IgD-negative memory B cell (primary cell): ENCODE measurements around the gene ELOA. TPM values are rescaled to one million over a fixed set of nuclear protein-coding genes. Genes with fewer than 3 reads are reported as not detected.
A peak's percentile ranks its signal among the peaks of the same experiment; 100 is the strongest.

Source experiments
- H3K27ac Mint-ChIP-seq, 3 donors: one replicate each; pipeline ENCODE4 v1.8.0; 2020 to 2022; ENCODE audit warnings: mild to moderate bottlenecking in 3 of 3, mixed read lengths in 3 of 3, moderate library complexity in 1 of 3
- H3K27me3 Mint-ChIP-seq: one replicate; pipeline ENCODE4 v1.8.0; 2021; ENCODE audit warnings: mixed read lengths
- H3K36me3 Mint-ChIP-seq: one replicate; pipeline ENCODE4 v1.8.0; 2020; ENCODE audit warnings: mild to moderate bottlenecking, mixed read lengths
- H3K4me1 Mint-ChIP-seq, 3 donors: one replicate each; pipeline ENCODE4 v1.8.0; 2020 to 2022; ENCODE audit warnings: mixed read lengths in 3 of 3, mild to moderate bottlenecking in 1 of 3
- H3K4me3 Mint-ChIP-seq, 4 donors: one replicate each; pipeline ENCODE4 v1.8.0; 2020 to 2022; ENCODE audit warnings: mild to moderate bottlenecking in 4 of 4, mixed read lengths in 4 of 4, moderate library complexity in 3 of 4
- H3K9me3 Mint-ChIP-seq, 3 donors: one replicate each; pipeline ENCODE4 v1.8.0; 2020 to 2021; ENCODE audit warnings: mixed read lengths in 3 of 3, mild to moderate bottlenecking in 1 of 3
- polyA plus RNA-seq: library from polyadenylated mRNA; unstranded; fragments of 300-500 nt; fragmentation: Illumina TruSeq; gene quantifications from one replicate; pipeline ENCODE4 v1.2.3, GENCODE V29; 2021

The ELOA gene, protein sequence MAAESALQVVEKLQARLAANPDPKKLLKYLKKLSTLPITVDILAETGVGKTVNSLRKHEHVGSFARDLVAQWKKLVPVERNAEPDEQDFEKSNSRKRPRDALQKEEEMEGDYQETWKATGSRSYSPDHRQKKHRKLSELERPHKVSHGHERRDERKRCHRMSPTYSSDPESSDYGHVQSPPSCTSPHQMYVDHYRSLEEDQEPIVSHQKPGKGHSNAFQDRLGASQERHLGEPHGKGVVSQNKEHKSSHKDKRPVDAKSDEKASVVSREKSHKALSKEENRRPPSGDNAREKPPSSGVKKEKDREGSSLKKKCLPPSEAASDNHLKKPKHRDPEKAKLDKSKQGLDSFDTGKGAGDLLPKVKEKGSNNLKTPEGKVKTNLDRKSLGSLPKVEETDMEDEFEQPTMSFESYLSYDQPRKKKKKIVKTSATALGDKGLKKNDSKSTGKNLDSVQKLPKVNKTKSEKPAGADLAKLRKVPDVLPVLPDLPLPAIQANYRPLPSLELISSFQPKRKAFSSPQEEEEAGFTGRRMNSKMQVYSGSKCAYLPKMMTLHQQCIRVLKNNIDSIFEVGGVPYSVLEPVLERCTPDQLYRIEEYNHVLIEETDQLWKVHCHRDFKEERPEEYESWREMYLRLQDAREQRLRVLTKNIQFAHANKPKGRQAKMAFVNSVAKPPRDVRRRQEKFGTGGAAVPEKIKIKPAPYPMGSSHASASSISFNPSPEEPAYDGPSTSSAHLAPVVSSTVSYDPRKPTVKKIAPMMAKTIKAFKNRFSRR
- polyA plus RNA-seq = 100 TPM

DNA sequence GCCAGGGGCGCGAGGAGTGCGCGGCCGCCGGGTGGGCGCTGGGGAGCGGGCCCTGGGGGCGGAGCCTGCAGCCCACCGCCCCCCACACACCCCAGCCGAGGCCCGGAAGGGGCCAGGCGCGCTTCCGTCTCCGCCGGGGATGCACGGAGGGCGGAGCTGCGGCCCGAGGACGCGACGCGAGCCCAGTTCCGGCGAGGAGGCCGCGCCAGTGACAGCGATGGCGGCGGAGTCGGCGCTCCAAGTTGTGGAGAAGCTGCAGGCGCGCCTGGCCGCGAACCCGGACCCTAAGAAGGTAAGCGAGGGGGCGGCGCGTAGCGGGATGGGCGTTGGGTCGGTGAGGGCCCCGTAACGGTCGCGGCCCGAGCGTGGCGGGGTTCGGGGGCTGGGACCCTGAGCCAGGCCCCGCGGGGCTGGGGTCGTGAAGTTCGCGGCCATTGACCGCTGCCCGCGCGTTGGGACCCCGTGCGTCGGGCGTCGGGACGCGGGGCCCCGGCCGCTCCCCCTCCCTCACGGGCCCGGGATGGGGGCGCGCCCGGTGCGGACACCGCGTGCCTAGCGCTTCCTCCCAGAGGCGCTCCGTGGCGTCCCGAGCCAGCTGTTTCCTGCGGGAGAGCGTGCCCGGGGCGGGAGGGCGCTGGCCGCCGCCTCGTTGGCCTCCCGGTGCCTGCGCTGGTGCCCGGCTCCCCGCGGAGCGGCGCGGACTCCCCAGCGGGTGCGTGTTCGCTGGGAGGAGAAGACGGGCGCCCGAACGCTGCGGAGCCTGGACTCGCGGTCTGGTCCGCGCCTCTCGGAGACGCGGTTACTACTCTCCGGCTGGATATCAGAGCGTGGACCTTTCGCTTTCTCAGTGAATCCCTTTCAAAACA lies at the start of gene ELOA:
TSS of gene ELOA (plus strand) at position 185 of the 866 bp plus-strand sequence. CDS start at position 218, 33 bp downstream.
- Mint-ChIP-seq H3K4me3 (peak within 1 kb of the TSS; percentile 90 to 98 (median 94)), H3K4me1 (peaks cover 31 to 47% (median 41%) of the 10 kb centered on the region in 3 donors), H3K9me3 (no peaks in the 10 kb centered on the region), H3K36me3 (no peaks in the 10 kb centered on the region), H3K27ac (peak within 1 kb of the TSS; percentile 92 to 94 (median 94)), H3K27me3 (no peaks in the 10 kb centered on the region)

DNA sequence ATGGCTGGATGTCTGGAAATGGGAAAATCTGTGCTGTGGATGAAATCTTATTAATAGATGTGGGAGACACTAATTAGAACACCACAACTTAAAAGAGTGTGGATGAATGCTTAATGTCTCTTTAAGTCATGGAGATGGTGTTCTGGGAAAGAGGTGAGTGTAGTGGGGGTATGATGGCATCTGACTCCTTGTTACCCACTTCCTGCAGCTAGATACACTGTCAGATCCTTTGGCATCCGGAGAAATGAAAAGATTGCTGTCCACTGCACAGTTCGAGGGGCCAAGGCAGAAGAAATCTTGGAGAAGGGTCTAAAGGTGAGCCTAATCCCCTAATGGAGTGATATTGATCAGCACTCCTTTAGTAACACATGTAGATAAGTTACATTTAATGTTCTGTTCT lies 49.7 kb upstream of the ELOA start:
- Mint-ChIP-seq H3K9me3 (no peaks in the 10 kb centered on the region), H3K4me1 (peaks cover 33 to 52% (median 49%) of the 10 kb centered on the region in 3 donors), H3K36me3 (no peaks in the 10 kb centered on the region), H3K4me3 (peak overlapping the region in 3 of 4 donors; percentile 75 to 100 (median 98)), H3K27ac (peak overlapping the region; percentile 37 to 98 (median 97)), H3K27me3 (no peaks in the 10 kb centered on the region)

DNA sequence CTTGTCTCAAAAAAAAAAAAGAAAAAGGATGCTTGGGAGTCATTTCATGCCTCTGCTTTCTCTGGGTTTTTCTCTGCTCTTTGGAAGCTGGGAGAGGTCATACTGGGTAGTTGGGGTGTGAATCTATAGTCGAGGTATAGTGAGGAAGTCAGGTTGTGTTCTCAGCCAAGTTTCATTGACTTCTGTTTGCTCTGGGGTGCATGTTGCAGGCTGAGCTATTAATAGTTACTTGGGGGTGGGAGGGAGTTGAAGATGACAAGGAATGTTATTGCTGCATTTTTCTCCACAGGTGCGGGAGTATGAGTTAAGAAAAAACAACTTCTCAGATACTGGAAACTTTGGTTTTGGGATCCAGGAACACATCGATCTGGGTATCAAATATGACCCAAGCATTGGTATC lies 48.9 kb upstream of the ELOA start:
- H3K9me3 Mint-ChIP-seq = no peaks in the 10 kb centered on the region
- H3K4me3 Mint-ChIP-seq = peak overlapping the region in 1 of 4 donors; percentile 98
- no peaks in the 10 kb centered on the region for H3K36me3 Mint-ChIP-seq
- peaks cover 33 to 53% (median 52%) of the 10 kb centered on the region in 3 donors for H3K4me1 Mint-ChIP-seq
- H3K27me3 Mint-ChIP-seq = no peaks in the 10 kb centered on the region
- H3K27ac Mint-ChIP-seq = peak overlapping the region in 1 of 3 donors; percentile 37

DNA sequence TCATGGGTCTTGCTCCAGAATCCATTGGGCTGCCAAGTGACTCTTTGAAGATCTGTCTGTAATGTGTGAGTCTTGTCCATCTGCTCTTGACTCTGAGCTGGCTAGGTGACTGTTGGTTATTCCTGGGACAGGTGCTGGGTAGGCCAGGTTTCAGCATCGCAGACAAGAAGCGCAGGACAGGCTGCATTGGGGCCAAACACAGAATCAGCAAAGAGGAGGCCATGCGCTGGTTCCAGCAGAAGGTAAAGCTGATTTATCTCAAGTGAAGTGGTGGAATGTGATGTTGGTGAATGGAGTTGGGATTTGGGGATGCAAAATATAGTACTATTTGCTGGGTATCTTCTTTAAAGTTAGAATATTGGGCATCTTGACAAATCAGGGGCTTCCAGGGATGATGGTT lies 47.6 kb upstream of the ELOA start:
- peak overlapping the region in 1 of 4 donors; percentile 63 for H3K4me3 Mint-ChIP-seq
- no peak overlapping the region for H3K27ac Mint-ChIP-seq
- peaks cover 33 to 56% (median 54%) of the 10 kb centered on the region in 3 donors for H3K4me1 Mint-ChIP-seq
- no peaks in the 10 kb centered on the region for H3K9me3 Mint-ChIP-seq
- H3K36me3 Mint-ChIP-seq = no peaks in the 10 kb centered on the region
- no peaks in the 10 kb centered on the region for H3K27me3 Mint-ChIP-seq

DNA sequence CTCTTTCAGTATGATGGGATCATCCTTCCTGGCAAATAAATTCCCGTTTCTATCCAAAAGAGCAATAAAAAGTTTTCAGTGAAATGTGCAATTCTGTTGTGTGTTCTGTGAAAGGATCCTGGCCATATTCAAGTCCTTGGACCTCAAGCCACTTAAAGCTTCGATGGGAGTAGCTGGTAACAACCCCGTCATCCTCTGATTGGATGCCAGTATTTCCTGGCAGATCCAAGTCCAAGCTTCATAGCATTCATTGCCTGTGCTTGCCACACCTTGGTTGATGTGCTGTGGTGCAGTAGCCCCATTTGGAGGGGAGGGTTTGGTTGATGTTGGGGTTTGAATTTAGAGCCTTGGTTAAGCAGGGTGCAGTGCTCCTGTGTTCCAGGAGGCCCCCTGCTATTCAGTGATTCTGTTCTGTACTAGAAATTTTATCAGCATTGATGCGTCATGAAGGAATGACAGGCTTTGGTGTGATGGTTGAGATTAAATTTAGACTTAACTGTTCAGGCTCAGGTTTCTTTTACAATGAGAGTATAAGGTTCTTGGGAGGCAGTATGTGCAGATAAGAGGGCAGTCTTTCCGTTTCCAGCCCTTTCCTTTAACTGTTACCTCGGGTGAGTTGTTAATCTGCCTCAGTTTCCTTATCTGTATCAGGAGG lies 46.8 kb upstream of the ELOA start:
- Mint-ChIP-seq H3K4me3 (no peak overlapping the region), H3K36me3 (no peaks in the 10 kb centered on the region), H3K27ac (no peak overlapping the region), H3K9me3 (no peaks in the 10 kb centered on the region), H3K4me1 (peaks cover 33 to 55% (median 54%) of the 10 kb centered on the region in 3 donors), H3K27me3 (no peaks in the 10 kb centered on the region)

DNA sequence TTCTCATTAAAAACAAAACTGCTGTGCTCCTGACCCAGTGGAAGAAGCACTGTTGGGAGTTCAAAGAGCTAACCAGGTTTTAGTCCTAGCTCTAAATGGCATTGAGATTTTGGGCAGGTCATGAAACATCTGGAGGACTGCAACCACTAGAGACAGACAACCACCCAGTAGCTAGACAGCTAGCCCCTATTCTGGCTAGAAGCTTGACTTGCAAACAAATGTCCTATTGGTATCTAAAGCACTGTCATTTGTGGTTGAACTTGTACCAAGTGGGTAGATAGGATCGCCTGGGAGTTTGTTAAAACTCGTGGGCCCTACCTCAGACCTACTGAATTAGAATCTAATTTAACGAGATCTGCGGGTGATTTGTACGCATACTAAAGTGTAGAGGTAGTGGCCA lies 44.8 kb upstream of the ELOA start:
- Mint-ChIP-seq H3K9me3 (no peaks in the 10 kb centered on the region), H3K4me1 (peaks cover 19 to 42% (median 37%) of the 10 kb centered on the region in 3 donors), H3K4me3 (peak overlapping the region in 1 of 4 donors; percentile 27), H3K27ac (no peak overlapping the region), H3K27me3 (no peaks in the 10 kb centered on the region), H3K36me3 (no peaks in the 10 kb centered on the region)

DNA sequence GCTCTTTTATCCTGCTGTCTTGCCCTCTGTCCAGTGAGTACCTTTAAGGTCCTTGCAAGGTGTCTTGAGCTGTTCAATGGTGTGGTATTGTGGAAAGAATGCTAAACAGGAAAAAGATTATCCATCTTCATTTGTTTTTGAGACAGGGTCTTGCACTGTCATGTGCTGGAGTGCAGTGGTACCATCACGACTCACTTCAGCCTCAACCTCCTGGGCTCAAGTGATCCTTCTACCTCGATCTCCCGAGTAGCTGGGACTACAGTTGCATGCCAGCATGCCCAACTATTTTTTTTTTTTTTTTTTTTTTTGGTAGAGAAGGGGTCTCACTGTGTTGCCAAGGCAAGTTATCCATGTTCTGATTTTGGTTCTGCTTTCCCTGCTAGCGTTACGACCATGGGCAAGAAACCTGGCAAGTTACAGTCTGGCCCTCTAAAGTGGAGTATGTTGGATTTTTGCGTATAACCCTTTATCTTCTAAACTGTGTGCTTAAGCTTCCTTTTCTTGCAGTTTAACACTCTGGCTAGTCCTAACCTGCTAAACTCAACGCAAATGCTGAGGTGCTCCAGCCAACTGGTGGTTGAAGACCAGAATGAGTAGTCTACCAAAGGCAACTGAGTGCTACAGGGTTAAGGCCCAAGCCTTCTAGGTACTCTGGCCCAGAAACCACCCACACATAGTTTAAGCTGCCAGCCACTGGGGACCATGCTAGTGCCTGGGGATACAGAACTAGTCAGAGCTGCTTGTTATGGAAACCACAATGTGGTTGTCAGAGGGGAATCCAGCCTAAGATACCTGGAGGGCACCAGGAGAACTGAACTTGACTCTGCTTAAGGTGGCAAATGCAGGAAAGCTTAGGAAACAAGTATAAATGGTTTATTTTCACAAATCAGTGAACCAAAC lies 43.7 kb upstream of the ELOA start:
- no peaks in the 10 kb centered on the region for H3K36me3 Mint-ChIP-seq
- peak overlapping the region in 2 of 3 donors; percentile 26 to 67 for H3K27ac Mint-ChIP-seq
- no peak overlapping the region for H3K4me3 Mint-ChIP-seq
- H3K4me1 Mint-ChIP-seq = peaks cover 13 to 34% (median 34%) of the 10 kb centered on the region in 3 donors
- H3K9me3 Mint-ChIP-seq = no peaks in the 10 kb centered on the region
- no peaks in the 10 kb centered on the region for H3K27me3 Mint-ChIP-seq

DNA sequence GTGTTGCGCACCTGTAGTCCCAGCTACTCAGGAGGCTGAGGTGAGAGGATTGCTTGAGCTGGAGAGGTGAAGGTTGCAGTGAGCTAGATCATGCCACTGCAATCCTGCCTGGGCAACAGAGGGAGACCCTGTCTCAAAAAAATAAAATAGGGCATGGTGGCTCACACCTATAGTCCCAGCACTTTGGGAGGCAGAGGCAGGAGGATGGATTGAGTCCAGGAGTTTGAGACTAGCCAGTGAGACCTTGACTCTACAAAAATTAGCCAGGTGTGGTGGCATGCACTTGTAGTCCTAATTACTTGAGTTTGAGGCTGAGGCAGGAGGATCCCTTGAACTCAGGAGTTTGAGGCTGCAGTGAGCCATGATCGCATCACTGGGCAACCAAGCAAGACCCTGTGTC lies 42.0 kb upstream of the ELOA start:
- Mint-ChIP-seq H3K27ac (no peak overlapping the region), H3K4me3 (no peak overlapping the region), H3K9me3 (no peaks in the 10 kb centered on the region), H3K27me3 (no peaks in the 10 kb centered on the region), H3K4me1 (peaks cover 3 to 20% (median 18%) of the 10 kb centered on the region in 3 donors), H3K36me3 (no peaks in the 10 kb centered on the region)

DNA sequence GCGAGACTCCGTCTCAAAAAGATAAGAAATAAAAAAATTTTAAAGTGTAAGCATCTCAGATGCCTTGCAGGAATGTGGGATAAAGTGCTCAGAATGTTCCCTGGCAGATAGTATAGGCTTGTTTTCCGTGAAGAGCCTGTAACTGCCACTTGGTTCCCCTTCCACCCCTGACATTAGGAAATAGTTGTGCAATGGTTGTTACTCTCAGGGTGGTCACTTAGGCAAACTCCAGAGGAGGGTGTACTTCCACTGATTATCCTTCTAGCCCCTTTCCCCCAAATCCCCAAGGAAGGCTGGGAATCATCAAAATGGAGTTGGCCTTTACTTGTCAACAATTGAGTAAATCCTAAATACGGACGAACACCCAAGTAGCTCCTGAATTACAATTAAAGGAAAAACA lies 41.3 kb upstream of the ELOA start:
- H3K36me3 Mint-ChIP-seq = no peaks in the 10 kb centered on the region
- H3K4me3 Mint-ChIP-seq = no peak overlapping the region
- H3K4me1 Mint-ChIP-seq = peaks cover 3 to 14% (median 13%) of the 10 kb centered on the region in 3 donors

DNA sequence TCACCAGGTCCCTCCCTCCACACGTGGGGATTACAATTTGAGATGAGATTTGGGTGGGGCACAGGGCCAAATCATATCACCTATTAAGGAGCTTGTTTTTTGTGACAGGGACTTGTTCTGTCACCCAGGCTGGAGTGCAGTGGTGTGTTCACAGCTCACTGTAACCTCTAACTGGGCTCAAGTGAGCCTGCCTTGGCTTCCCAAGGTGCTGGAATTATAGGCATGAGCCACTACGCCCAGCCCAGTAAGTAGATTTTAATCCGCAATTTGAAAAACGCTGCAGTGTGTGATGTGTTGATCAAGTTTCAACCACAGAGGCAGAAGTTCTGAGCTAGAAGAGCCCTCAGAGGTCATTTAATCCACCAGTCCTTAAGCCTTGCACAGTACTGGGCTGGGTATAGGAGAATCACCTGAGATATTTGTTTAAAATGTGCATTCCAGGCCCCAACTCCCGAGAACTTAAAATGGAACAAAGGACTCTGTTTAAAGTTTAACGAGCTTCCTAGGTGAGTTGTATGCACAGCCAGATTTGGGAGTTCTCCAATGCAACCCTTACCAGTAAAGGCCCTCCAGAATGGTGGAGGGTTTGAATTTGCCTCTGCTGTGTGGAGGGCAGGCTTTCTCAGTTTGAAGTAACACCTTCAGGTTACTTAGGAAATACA lies 38.3 kb upstream of the ELOA start:
- H3K9me3 Mint-ChIP-seq = no peaks in the 10 kb centered on the region
- H3K36me3 Mint-ChIP-seq = no peaks in the 10 kb centered on the region
- peaks cover 0 to 9% (median 7%) of the 10 kb centered on the region in 3 donors for H3K4me1 Mint-ChIP-seq
- H3K4me3 Mint-ChIP-seq = no peak overlapping the region
- H3K27me3 Mint-ChIP-seq = no peaks in the 10 kb centered on the region
- H3K27ac Mint-ChIP-seq = no peak overlapping the region

More for the DNA sequence above, 41.3 kb upstream of the ELOA start:
- Mint-ChIP-seq H3K9me3 (no peaks in the 10 kb centered on the region), H3K27ac (peak overlapping the region in 1 of 3 donors; percentile 42), H3K27me3 (no peaks in the 10 kb centered on the region)

DNA sequence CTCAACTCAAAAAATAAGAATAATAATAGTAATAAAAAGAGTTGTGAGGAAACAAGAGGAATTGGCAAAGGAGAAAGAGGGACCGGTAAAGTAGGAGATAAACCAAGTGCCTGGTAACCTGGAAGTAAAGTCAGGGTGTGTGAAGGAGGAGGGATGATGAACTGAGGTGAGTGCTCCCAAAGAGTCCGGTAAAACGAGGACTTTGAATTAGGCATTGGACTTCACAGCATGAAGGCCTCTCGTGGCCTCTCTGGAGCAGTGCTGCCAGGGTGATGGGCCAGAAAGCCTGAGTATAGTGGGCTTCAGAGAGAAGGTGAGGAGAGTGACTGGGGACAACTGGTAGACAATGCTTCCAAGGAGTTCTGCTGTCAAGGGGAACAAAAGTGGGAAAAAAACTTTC lies 34.0 kb upstream of the ELOA start:
- peaks cover 0 to 9% (median 7%) of the 10 kb centered on the region in 3 donors for H3K4me1 Mint-ChIP-seq
- no peak overlapping the region for H3K4me3 Mint-ChIP-seq
- H3K36me3 Mint-ChIP-seq = no peaks in the 10 kb centered on the region
- no peaks in the 10 kb centered on the region for H3K9me3 Mint-ChIP-seq
- no peaks in the 10 kb centered on the region for H3K27me3 Mint-ChIP-seq
- H3K27ac Mint-ChIP-seq = peak overlapping the region in 1 of 3 donors; percentile 59

DNA sequence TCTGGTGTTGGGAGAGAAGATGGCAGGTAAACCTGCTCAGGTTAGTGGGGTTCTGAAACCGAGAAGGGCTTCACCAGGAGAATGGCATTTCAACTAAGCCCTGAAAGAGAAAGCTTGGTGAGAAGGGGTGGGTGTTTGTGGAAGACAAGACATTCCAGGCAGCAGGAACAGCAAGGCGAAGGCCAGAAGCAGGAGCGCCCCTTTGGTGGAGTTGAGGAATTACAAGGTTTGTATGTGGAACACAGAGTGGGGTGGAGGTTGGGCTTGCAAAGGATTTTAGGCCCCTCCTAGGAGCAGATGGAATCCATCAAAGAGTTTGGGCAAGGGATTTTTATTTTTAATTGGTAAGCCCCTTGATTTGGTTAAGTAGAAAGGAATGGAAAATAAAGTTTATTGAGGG lies 24.8 kb upstream of the ELOA start:
- peaks cover 0 to 2% (median 0%) of the 10 kb centered on the region in 3 donors for H3K9me3 Mint-ChIP-seq
- H3K36me3 Mint-ChIP-seq = peaks cover 3% of the 10 kb centered on the region
- no peak overlapping the region for H3K4me3 Mint-ChIP-seq
- peaks cover 20 to 23% (median 22%) of the 10 kb centered on the region in 3 donors for H3K4me1 Mint-ChIP-seq
- H3K27me3 Mint-ChIP-seq = no peaks in the 10 kb centered on the region
- H3K27ac Mint-ChIP-seq = peak overlapping the region in 2 of 3 donors; percentile 1 to 56
